K562 (cell line): ENCODE measurements around the gene CEMIP2. TPM values are rescaled to one million over a fixed set of nuclear protein-coding genes. Genes with fewer than 3 reads are reported as not detected.

Experiments used
- ATAC-seq: fragments of 200-7000 bp; cut with Tn5 transposase; 3 replicates; pipeline ENCODE4 v1.9.1; 2020; ENCODE audit warnings: moderate library complexity
- BruUV-seq: library from RNA; stranded (reverse); fragments of 400-500 nt; replicated peaks from 2 replicates; lab custom pipeline; 2021; lab: Mats Ljungman, UMichigan
- CTCF ChIA-PET: fragments of 300-600 bp; formaldehyde crosslinking; extraction: SDS; loops from one replicate; lab custom pipeline; 2021; ENCODE audit warnings: low intra/inter-chr PET ratio; lab: Yijun Ruan, JAX
- POLR2A ChIA-PET: fragments of 300-600, 350-650 bp; sonication (Branson Sonifier 250); formaldehyde crosslinking; extraction: SDS; loops from one replicate; lab custom pipeline; 2021; ENCODE audit warnings: antibody characterized with exemption, inconsistent platforms; lab: Yijun Ruan, JAX
- DNase-seq, 4 experiments: peaks; one replicate each; pipeline versions ENCODE4 v3.0.0 to v3.0.0-alpha.2; 2011 to 2018; ENCODE audit warnings: low spot score in 3 of 4, mixed read lengths in 3 of 4; ENCODE audit errors: extremely low read depth in 1 of 4
- FAIRE-seq: peaks from 2 replicates; lab custom pipeline; 2011; peaks lifted over from hg19 to GRCh38; lab: Jason Lieb, UNC
- H2AFZ ChIP-seq: 2 replicates; pipeline ENCODE4 v1.6.0; 2011; ENCODE audit warnings: low read depth, low read length, control low read depth, inconsistent platforms
- H3K27ac ChIP-seq: fragments of 200-600 bp; 3 replicates; pipeline ENCODE4 v1.8.0; 2011; ENCODE audit warnings: low read depth, mild to moderate bottlenecking, control low read depth, inconsistent platforms, low read length, moderate library complexity, mixed read lengths; ENCODE audit errors: extremely low read depth
- H3K27me3 ChIP-seq, 2 experiments: fragments of 300-600 bp in 1 of 2; 2 replicates in 1 of 2; 3 replicates in 1 of 2; pipeline versions ENCODE4 v1.6.0 to v1.8.0; 2011; ENCODE audit warnings: inconsistent platforms in 2 of 2, low read length in 2 of 2, mild to moderate bottlenecking in 1 of 2, mixed read lengths in 1 of 2, moderate library complexity in 1 of 2; ENCODE audit not compliant: control insufficient read depth in 2 of 2, insufficient read depth in 2 of 2
- H3K36me3 ChIP-seq: fragments of 300-600 bp; 3 replicates; pipeline ENCODE4 v1.8.0; 2011; ENCODE audit warnings: mild to moderate bottlenecking, low read length, inconsistent platforms; ENCODE audit not compliant: control insufficient read depth, insufficient read depth
- H3K4me1 ChIP-seq, 2 experiments: fragments of 200-600 bp in 1 of 2; replicated peaks in 1 of 2; 2 replicates in 1 of 2; 3 replicates in 1 of 2; pipeline versions ENCODE4 v1.5.1 to v1.8.0; 2011; ENCODE audit warnings: inconsistent platforms in 2 of 2, low read length in 2 of 2, mild to moderate bottlenecking in 1 of 2, mixed read lengths in 1 of 2, moderate library complexity in 1 of 2; ENCODE audit not compliant: control insufficient read depth in 2 of 2, insufficient read depth in 2 of 2
- H3K4me2 ChIP-seq: 2 replicates; pipeline ENCODE4 v1.6.1; 2011; ENCODE audit warnings: low read length, control low read depth, inconsistent platforms, mixed read lengths; ENCODE audit not compliant: insufficient read depth
- H3K4me3 ChIP-seq: fragments of 200-600 bp; sonication (generic), shearing (Covaris generic); 2 replicates; pipeline ENCODE4 v1.5.1; 2016; ENCODE audit warnings: control low read depth, inconsistent platforms
- H3K79me2 ChIP-seq: fragments of 200-600 bp; 3 replicates; pipeline ENCODE4 v1.8.0; 2011; ENCODE audit warnings: low read length, inconsistent platforms; ENCODE audit not compliant: control insufficient read depth, insufficient read depth
- H3K9ac ChIP-seq, 2 experiments: 2 replicates each; pipeline versions ENCODE4 v1.6.0 to v1.6.1; 2011; ENCODE audit warnings: low read depth in 2 of 2, low read length in 2 of 2, control low read depth in 1 of 2, inconsistent platforms in 1 of 2, mild to moderate bottlenecking in 1 of 2, mixed read lengths in 1 of 2; ENCODE audit not compliant: insufficient read depth in 1 of 2
- H3K9me1 ChIP-seq: one replicate; pipeline ENCODE4 v1.6.0; 2011; ENCODE audit warnings: inconsistent platforms, mild to moderate bottlenecking, low read length, moderate library complexity; ENCODE audit not compliant: control insufficient read depth, insufficient read depth
- H3K9me3 ChIP-seq: replicated peaks from 2 replicates; pipeline ENCODE4 v1.5.1; 2011; ENCODE audit warnings: low read depth, low read length, inconsistent platforms; ENCODE audit not compliant: control insufficient read depth, insufficient read depth
- H4K20me1 ChIP-seq: replicated peaks from 2 replicates; pipeline ENCODE4 v1.6.1; 2011; ENCODE audit warnings: low read length, inconsistent platforms, mixed read lengths; ENCODE audit not compliant: control insufficient read depth, insufficient read depth
- ARID1B ChIP-seq: fragments of 450-650 bp; IDR thresholded peaks from 2 replicates; pipeline ENCODE4 v1.6.1; 2016; ENCODE audit warnings: antibody characterized with exemption, mild to moderate bottlenecking, inconsistent platforms
- CGGBP1 ChIP-seq: fragments of 250-450 bp; sonication (Bioruptor Pico); IDR thresholded peaks from 2 replicates; pipeline ENCODE4 v1.9.0; 2021; ENCODE audit warnings: mild to moderate bottlenecking
- DDX20 ChIP-seq: fragments of 450-650 bp; IDR thresholded peaks from 2 replicates; pipeline ENCODE4 v1.6.1; 2016; ENCODE audit warnings: missing genetic modification characterization, low read depth, mild to moderate bottlenecking, missing compliant biosample characterization, moderate library complexity
- MCM7 ChIP-seq, 2 experiments: fragments of 450-650 bp; IDR thresholded peaks; 2 replicates each; pipeline ENCODE4 v1.6.1; 2016 to 2018
- MEF2A ChIP-seq: IDR thresholded peaks from 2 replicates; pipeline ENCODE4 v1.6.1; 2011; ENCODE audit warnings: low read depth, mild to moderate bottlenecking, low read length, moderate library complexity; ENCODE audit not compliant: control insufficient read depth
- NFE2 ChIP-seq: IDR thresholded peaks from 2 replicates; pipeline ENCODE4 v1.6.1; 2014; ENCODE audit warnings: antibody characterized with exemption, low read depth
- PHF8 ChIP-seq: fragments of 200-600 bp; sonication (generic); IDR thresholded peaks from 2 replicates; pipeline ENCODE4 v1.6.1; 2012; ENCODE audit warnings: mixed run types, mild to moderate bottlenecking, inconsistent platforms, low read length, moderate library complexity, borderline replicate concordance
- PURB ChIP-seq: sonication (generic); formaldehyde crosslinking; IDR thresholded peaks from 2 replicates; pipeline ENCODE4 v1.9.0; 2021; ENCODE audit warnings: low read depth, mild to moderate bottlenecking, missing genetic modification reagents
- RBM22 ChIP-seq: fragments of 200-400 bp; formaldehyde crosslinking; IDR thresholded peaks from 2 replicates; pipeline ENCODE4 v1.6.1; 2018; ENCODE audit warnings: low read length, low read depth; ENCODE audit not compliant: poor library complexity, severe bottlenecking
- SAFB ChIP-seq: fragments of 200-400 bp; formaldehyde crosslinking; IDR thresholded peaks from 2 replicates; pipeline ENCODE4 v1.6.1; 2017; ENCODE audit warnings: low read depth, low read length, borderline replicate concordance
- SIRT6 ChIP-seq: IDR thresholded peaks from one replicate; pipeline ENCODE4 v1.6.1; 2012; ENCODE audit warnings: low read depth, mild to moderate bottlenecking, control low read depth, inconsistent platforms, low read length, moderate library complexity
- ZNF551 ChIP-seq: fragments of 250-450 bp; sonication (Bioruptor Pico); IDR thresholded peaks from 2 replicates; pipeline ENCODE4 v1.5.0; 2021; ENCODE audit warnings: mild to moderate bottlenecking, moderate library complexity
- WGBS: fragments of 100-300 bp; shearing (Covaris generic); methylation state at CpG from one replicate; pipeline ENCODE4 v1.1.6; 2016; ENCODE audit warnings: low coverage, mixed read lengths; ENCODE audit not compliant: insufficient coverage; ENCODE audit errors: missing lambda C conversion rate; 5-methylcytosine and 5-hydroxymethylcytosine counted together
- in situ Hi-C: fragments of 300-500 bp; cut with MboI; formaldehyde crosslinking; loops from 4 replicates; pipeline ENCODE4 v1.15.0; 2018; ENCODE audit warnings: inconsistent platforms, mixed read lengths
- intact Hi-C: fragments of 100-400 bp; cut with micrococcal nuclease; formaldehyde crosslinking; loops from 2 replicates; pipeline ENCODE4 v1.14.2; 2022
- polyA plus RNA-seq, 8 experiments: library from polyadenylated mRNA; depleted of rRNA in 4 of 8; stranded (reverse) in 5 of 8; unstranded in 3 of 8; fragments of >200 nt; fragmentation: Nextera tagmentation in 2 of 8; fragmentation: Illumina TruSeq in 1 of 8; extraction: Ambion mirVana in 2 of 8; extraction: Trizol in 1 of 8; gene quantifications; 2 replicates each; pipeline versions ENCODE4 v1.2.1 to v1.2.3, GENCODE V29; 2011 to 2014; ENCODE audit warnings: inconsistent platforms in 1 of 8, missing spikeins in 1 of 8
- total RNA-seq, 7 experiments: library from RNA; depleted of rRNA in 6 of 7; stranded (reverse); fragments of >200 nt in 6 of 7; fragmentation: Illumina TruSeq in 2 of 7; extraction: Trizol in 2 of 7; gene quantifications; 2 replicates each; pipeline versions ENCODE4 v1.2.1 to v1.2.3, GENCODE V29; 2011 to 2021; ENCODE audit warnings: low replicate concordance in 1 of 7
- TF ChIP-seq, protein P1 (sequence below), 2 experiments: fragments of 450-650 bp; IDR thresholded peaks; 2 replicates each; pipeline ENCODE4 v1.6.1; 2018; ENCODE audit warnings: mild to moderate bottlenecking in 2 of 2, low read depth in 1 of 2; ENCODE audit not compliant: partially characterized antibody in 2 of 2
- TF ChIP-seq, protein P2 (sequence below), 2 experiments: fragments of 150-350 bp in 1 of 2; IDR thresholded peaks; 2 replicates each; pipeline ENCODE4 v1.6.1; 2012 to 2016; ENCODE audit warnings: low read depth in 2 of 2, low read length in 2 of 2, mild to moderate bottlenecking in 1 of 2, moderate library complexity in 1 of 2

Gene CEMIP2
- total and polyA plus RNA-seq, 9 of the 15 experiments (the other 6 are each of a cell fraction or from before 2014, with no cell fraction given), result 5.4 to 29.9 (median 14.2) TPM

GRCh38 chr9:71740199-71740598, 28.1 kb downstream of the CEMIP2 start (continued):
- TF ChIP-seq, protein P1, sequence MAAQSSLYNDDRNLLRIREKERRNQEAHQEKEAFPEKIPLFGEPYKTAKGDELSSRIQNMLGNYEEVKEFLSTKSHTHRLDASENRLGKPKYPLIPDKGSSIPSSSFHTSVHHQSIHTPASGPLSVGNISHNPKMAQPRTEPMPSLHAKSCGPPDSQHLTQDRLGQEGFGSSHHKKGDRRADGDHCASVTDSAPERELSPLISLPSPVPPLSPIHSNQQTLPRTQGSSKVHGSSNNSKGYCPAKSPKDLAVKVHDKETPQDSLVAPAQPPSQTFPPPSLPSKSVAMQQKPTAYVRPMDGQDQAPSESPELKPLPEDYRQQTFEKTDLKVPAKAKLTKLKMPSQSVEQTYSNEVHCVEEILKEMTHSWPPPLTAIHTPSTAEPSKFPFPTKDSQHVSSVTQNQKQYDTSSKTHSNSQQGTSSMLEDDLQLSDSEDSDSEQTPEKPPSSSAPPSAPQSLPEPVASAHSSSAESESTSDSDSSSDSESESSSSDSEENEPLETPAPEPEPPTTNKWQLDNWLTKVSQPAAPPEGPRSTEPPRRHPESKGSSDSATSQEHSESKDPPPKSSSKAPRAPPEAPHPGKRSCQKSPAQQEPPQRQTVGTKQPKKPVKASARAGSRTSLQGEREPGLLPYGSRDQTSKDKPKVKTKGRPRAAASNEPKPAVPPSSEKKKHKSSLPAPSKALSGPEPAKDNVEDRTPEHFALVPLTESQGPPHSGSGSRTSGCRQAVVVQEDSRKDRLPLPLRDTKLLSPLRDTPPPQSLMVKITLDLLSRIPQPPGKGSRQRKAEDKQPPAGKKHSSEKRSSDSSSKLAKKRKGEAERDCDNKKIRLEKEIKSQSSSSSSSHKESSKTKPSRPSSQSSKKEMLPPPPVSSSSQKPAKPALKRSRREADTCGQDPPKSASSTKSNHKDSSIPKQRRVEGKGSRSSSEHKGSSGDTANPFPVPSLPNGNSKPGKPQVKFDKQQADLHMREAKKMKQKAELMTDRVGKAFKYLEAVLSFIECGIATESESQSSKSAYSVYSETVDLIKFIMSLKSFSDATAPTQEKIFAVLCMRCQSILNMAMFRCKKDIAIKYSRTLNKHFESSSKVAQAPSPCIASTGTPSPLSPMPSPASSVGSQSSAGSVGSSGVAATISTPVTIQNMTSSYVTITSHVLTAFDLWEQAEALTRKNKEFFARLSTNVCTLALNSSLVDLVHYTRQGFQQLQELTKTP (IDR thresholded peaks at IDR 0.05; ENCODE audit: low read depth in 1 of 2, partially characterized antibody in 2 of 2), result no peak

- Histone ChIP-seq H3K36me3 (peaks cover 16% of the 10 kb centered on the region; the same call in 1 of the 3 replicates), H4K20me1 (no peaks in the 10 kb centered on the region), H3K4me1 (peaks cover 0 to 4% of the 10 kb centered on the region in 2 experiments), H3K79me2 (no peaks in the 10 kb centered on the region), H3K27ac (no peak overlapping the region), H3K9me3 (no peaks in the 10 kb centered on the region), H3K9ac (no peak overlapping the region), H3K4me2 (no peak overlapping the region), H3K4me3 (no peak overlapping the region), H3K9me1 (no peaks in the 10 kb centered on the region), H3K27me3 (no peaks in the 10 kb centered on the region), H2AFZ (no peak overlapping the region)
- FAIRE-seq (no peak), DNase-seq (no peak), ATAC-seq (no peak)
- POLR2A ChIA-PET, result no interaction called here
- 94% methylated on average over 2 of the region's 2 CpGs for WGBS
- in situ Hi-C loops (no loop called here), intact Hi-C loops (no loop called here)
- CTCF ChIA-PET, result no interaction called here
- BruUV-seq, result no TSS peak
- TF ChIP-seq SAFB (no peak), ARID1B (no peak), ZNF551 (no peak), MCM7 (IDR thresholded peaks at IDR 0.05) (no peak), DDX20 (tag) (no peak), MEF2A (no peak), PURB (CRISPR knock-in tag) (no peak), CGGBP1 (CRISPR knock-in tag) (no peak), SIRT6 (no peak), PHF8 (no peak), RBM22 (no peak), NFE2 (no peak)
- TF ChIP-seq, protein P2, sequence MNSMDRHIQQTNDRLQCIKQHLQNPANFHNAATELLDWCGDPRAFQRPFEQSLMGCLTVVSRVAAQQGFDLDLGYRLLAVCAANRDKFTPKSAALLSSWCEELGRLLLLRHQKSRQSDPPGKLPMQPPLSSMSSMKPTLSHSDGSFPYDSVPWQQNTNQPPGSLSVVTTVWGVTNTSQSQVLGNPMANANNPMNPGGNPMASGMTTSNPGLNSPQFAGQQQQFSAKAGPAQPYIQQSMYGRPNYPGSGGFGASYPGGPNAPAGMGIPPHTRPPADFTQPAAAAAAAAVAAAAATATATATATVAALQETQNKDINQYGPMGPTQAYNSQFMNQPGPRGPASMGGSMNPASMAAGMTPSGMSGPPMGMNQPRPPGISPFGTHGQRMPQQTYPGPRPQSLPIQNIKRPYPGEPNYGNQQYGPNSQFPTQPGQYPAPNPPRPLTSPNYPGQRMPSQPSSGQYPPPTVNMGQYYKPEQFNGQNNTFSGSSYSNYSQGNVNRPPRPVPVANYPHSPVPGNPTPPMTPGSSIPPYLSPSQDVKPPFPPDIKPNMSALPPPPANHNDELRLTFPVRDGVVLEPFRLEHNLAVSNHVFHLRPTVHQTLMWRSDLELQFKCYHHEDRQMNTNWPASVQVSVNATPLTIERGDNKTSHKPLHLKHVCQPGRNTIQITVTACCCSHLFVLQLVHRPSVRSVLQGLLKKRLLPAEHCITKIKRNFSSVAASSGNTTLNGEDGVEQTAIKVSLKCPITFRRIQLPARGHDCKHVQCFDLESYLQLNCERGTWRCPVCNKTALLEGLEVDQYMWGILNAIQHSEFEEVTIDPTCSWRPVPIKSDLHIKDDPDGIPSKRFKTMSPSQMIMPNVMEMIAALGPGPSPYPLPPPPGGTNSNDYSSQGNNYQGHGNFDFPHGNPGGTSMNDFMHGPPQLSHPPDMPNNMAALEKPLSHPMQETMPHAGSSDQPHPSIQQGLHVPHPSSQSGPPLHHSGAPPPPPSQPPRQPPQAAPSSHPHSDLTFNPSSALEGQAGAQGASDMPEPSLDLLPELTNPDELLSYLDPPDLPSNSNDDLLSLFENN (IDR thresholded peaks at IDR 0.05; ENCODE audit: low read depth in 2 of 2, low read length in 2 of 2), result no peak
Observed at GRCh38 chr9:71737455-71737854, 30.9 kb downstream of the CEMIP2 start.
